Mesenchymal stem cell (in vitro differentiated cells and primary cell): ENCODE measurements around the gene ALG10B. TPM values are rescaled to one million over a fixed set of nuclear protein-coding genes. Genes with fewer than 3 reads are reported as not detected.

Source experiments
- DNase-seq: peaks from one replicate; pipeline ENCODE4 v3.0.0-alpha.2; 2013
- H2AFZ ChIP-seq: one replicate; pipeline ENCODE4 v1.6.1; 2013; ENCODE audit warnings: low read depth, mild to moderate bottlenecking, control low read depth, inconsistent platforms, low read length, moderate library complexity
- H2AK5ac ChIP-seq: 2 replicates; pipeline ENCODE4 v1.6.1; 2013; ENCODE audit warnings: low read length, moderate library complexity, mild to moderate bottlenecking, inconsistent platforms; ENCODE audit not compliant: severe bottlenecking
- H2BK120ac ChIP-seq: one replicate; pipeline ENCODE4 v1.6.1; 2013; ENCODE audit warnings: low read depth, mild to moderate bottlenecking, inconsistent platforms, low read length, moderate library complexity
- H2BK12ac ChIP-seq, 2 experiments: one replicate each; pipeline ENCODE4 v1.6.1; 2013; ENCODE audit warnings: inconsistent platforms in 2 of 2, low read length in 2 of 2, mild to moderate bottlenecking in 2 of 2, moderate library complexity in 2 of 2, control low read depth in 1 of 2
- H2BK15ac ChIP-seq: one replicate; pipeline ENCODE4 v1.6.1; 2013; ENCODE audit warnings: mild to moderate bottlenecking, low read depth, inconsistent platforms; ENCODE audit not compliant: poor library complexity, severe bottlenecking
- H2BK5ac ChIP-seq: 2 replicates; pipeline ENCODE4 v1.6.1; 2013; ENCODE audit warnings: low read depth, mild to moderate bottlenecking, low read length, control low read depth, inconsistent platforms; ENCODE audit not compliant: poor library complexity, severe bottlenecking
- H3K14ac ChIP-seq, 2 experiments: one replicate each; pipeline ENCODE4 v1.6.1; 2013; ENCODE audit warnings: inconsistent platforms in 2 of 2, low read length in 2 of 2, control low read depth in 1 of 2, mild to moderate bottlenecking in 1 of 2, moderate library complexity in 1 of 2
- H3K18ac ChIP-seq, 2 experiments: one replicate each; pipeline ENCODE4 v1.6.1; 2013; ENCODE audit warnings: inconsistent platforms in 2 of 2, low read length in 2 of 2, control low read depth in 1 of 2, low read depth in 1 of 2, mild to moderate bottlenecking in 1 of 2
- H3K23ac ChIP-seq, 2 experiments: one replicate each; pipeline ENCODE4 v1.6.1; 2013; ENCODE audit warnings: inconsistent platforms in 2 of 2, low read length in 2 of 2, mild to moderate bottlenecking in 2 of 2, moderate library complexity in 2 of 2, control low read depth in 1 of 2
- H3K27ac ChIP-seq: 2 replicates; pipeline ENCODE4 v1.5.1; 2013; ENCODE audit warnings: mild to moderate bottlenecking, moderate library complexity, low read length, control low read depth, inconsistent platforms; ENCODE audit not compliant: poor library complexity, severe bottlenecking
- H3K27me3 ChIP-seq, 2 experiments: 2 replicates each; pipeline versions ENCODE4 v1.6.1 to v1.7.0; 2013; ENCODE audit warnings: low read length in 2 of 2, mild to moderate bottlenecking in 2 of 2, moderate library complexity in 2 of 2, control low read depth in 1 of 2, inconsistent platforms in 1 of 2; ENCODE audit not compliant: control insufficient read depth in 1 of 2, insufficient read depth in 1 of 2
- H3K36me3 ChIP-seq, 2 experiments: 2 replicates each; pipeline versions ENCODE4 v1.6.1 to v1.7.0; 2013; ENCODE audit warnings: low read length in 2 of 2, control low read depth in 1 of 2, inconsistent platforms in 1 of 2, low read depth in 1 of 2, mild to moderate bottlenecking in 1 of 2; ENCODE audit not compliant: insufficient read depth in 2 of 2, control insufficient read depth in 1 of 2
- H3K4ac ChIP-seq, 2 experiments: one replicate each; pipeline ENCODE4 v1.6.1; 2013; ENCODE audit warnings: inconsistent platforms in 2 of 2, low read length in 2 of 2, mild to moderate bottlenecking in 2 of 2, moderate library complexity in 2 of 2, control low read depth in 1 of 2, low read depth in 1 of 2
- H3K4me1 ChIP-seq: 2 replicates; pipeline ENCODE4 v1.6.1; 2013; ENCODE audit warnings: low read depth, low read length, control low read depth; ENCODE audit not compliant: control insufficient read depth, insufficient read depth
- H3K4me2 ChIP-seq: 2 replicates; pipeline ENCODE4 v1.6.1; 2013; ENCODE audit warnings: low read length, mild to moderate bottlenecking, inconsistent platforms; ENCODE audit not compliant: poor library complexity, severe bottlenecking
- H3K4me3 ChIP-seq, 2 experiments: 2 replicates each; pipeline versions ENCODE4 v1.5.1 to v1.7.0; 2013; ENCODE audit warnings: low read length in 2 of 2, mild to moderate bottlenecking in 2 of 2, control low read depth in 1 of 2, low read depth in 1 of 2; ENCODE audit not compliant: insufficient read depth in 1 of 2
- H3K79me1 ChIP-seq: replicated peaks from 2 replicates; pipeline ENCODE4 v1.6.1; 2013; ENCODE audit warnings: mild to moderate bottlenecking, control low read depth, low read length, inconsistent platforms; ENCODE audit not compliant: poor library complexity, severe bottlenecking
- H3K9ac ChIP-seq: 2 replicates; pipeline ENCODE4 v1.7.0; 2013; ENCODE audit warnings: mild to moderate bottlenecking, low read length, moderate library complexity
- H3K9me3 ChIP-seq: 2 replicates; pipeline ENCODE4 v1.7.0; 2013; ENCODE audit warnings: mild to moderate bottlenecking, low read length; ENCODE audit not compliant: control insufficient read depth
- H4K8ac ChIP-seq: one replicate; pipeline ENCODE4 v1.6.1; 2013; ENCODE audit warnings: inconsistent platforms, mild to moderate bottlenecking, low read length, moderate library complexity
- H4K91ac ChIP-seq: one replicate; pipeline ENCODE4 v1.6.1; 2013; ENCODE audit warnings: mild to moderate bottlenecking, low read length, inconsistent platforms
- WGBS: methylation state at CpG from one replicate; pipeline ENCODE4 v1.1.7; 2013; ENCODE audit warnings: mixed read lengths; 5-methylcytosine and 5-hydroxymethylcytosine counted together
- small RNA-seq: library from polyadenylated mRNA; stranded (forward); fragments of <200 nt; extraction: miRNeasy Mini kit (QIAGEN cat#:217004); gene quantifications from one replicate; pipeline ENCODE3, GENCODE V24; 2013; ENCODE audit warnings: low read depth

The ALG10B gene

DNA sequence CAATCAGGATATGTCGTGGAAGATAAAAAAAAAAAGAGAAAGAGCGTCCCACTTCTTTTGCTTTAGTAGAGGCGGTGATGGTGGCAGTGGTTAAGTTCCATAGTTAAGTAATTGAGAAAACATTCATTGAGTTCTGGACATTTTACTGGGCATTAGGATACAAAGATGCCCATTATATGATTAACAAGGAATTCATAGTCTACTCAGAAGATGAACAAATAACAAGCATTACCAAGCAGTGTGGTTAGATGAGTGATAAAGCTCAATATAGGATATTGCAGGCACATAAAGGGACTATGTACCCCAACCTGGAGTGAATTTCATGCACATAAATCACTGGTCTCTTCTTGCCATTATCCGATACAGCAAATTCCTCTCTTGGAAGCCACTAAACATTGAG, 53.7 kb downstream of the ALG10B start:
- no peak overlapping the region for H2BK12ac ChIP-seq
- no peak overlapping the region for H3K4me2 ChIP-seq
- H3K14ac ChIP-seq, result no peak overlapping the region
- H2BK5ac ChIP-seq, result no peak overlapping the region
- no peak overlapping the region for H3K23ac ChIP-seq
- no peak overlapping the region for H4K8ac ChIP-seq
- H2BK15ac ChIP-seq, result no peak overlapping the region
- H2AFZ ChIP-seq, result no peak overlapping the region
- no peaks in the 10 kb centered on the region for H3K27me3 ChIP-seq
- 94% methylated on average over 4 of the region's 4 CpGs for WGBS
- peaks cover 4% of the 10 kb centered on the region for H3K9me3 ChIP-seq
- no peak overlapping the region for H3K4ac ChIP-seq
- H3K27ac ChIP-seq, result no peak overlapping the region
- no peak for DNase-seq
- H4K91ac ChIP-seq, result no peak overlapping the region
- H2BK120ac ChIP-seq, result no peak overlapping the region
- no peaks in the 10 kb centered on the region for H3K4me1 ChIP-seq
- H3K4me3 ChIP-seq, result no peak overlapping the region
- no peaks in the 10 kb centered on the region for H3K79me1 ChIP-seq
- no peak overlapping the region for H3K9ac ChIP-seq
- no peaks in the 10 kb centered on the region for H3K36me3 ChIP-seq
- no peak overlapping the region for H2AK5ac ChIP-seq
- no peak overlapping the region for H3K18ac ChIP-seq

DNA sequence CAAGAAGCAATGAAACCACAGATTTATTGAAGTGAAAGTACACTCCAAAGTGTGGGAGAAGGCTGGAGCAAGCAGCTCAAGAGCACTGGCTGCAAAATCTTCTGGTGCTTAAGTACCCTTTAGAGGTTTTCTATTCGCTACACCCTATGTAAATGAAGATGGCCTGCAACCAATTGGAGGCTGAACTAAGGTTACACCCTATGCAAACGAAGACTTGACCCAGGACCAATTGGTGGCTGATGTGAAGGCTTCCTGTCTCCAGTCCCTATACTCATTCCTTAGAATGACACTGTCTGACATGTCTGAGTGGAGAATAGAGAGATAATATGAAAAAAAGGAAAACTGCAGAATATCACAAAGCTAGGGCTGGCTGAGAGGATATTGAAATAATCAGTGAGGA, 57.2 kb downstream of the ALG10B start:
- H3K4me1 ChIP-seq, result no peaks in the 10 kb centered on the region
- H3K9me3 ChIP-seq, result no peaks in the 10 kb centered on the region
- H2AFZ ChIP-seq, result no peak overlapping the region
- no peak overlapping the region for H3K4me3 ChIP-seq
- H2BK15ac ChIP-seq, result no peak overlapping the region
- H3K14ac ChIP-seq, result no peak overlapping the region
- no peaks in the 10 kb centered on the region for H3K79me1 ChIP-seq
- no peak overlapping the region for H2AK5ac ChIP-seq
- no peaks in the 10 kb centered on the region for H3K27me3 ChIP-seq
- H4K91ac ChIP-seq, result no peak overlapping the region
- H4K8ac ChIP-seq, result no peak overlapping the region
- no peak overlapping the region for H2BK5ac ChIP-seq
- H2BK12ac ChIP-seq, result no peak overlapping the region
- no peak overlapping the region for H3K4me2 ChIP-seq
- no peak overlapping the region for H3K4ac ChIP-seq
- no peak overlapping the region for H3K9ac ChIP-seq
- H3K36me3 ChIP-seq, result no peaks in the 10 kb centered on the region
- H3K23ac ChIP-seq, result no peak overlapping the region
- DNase-seq, result no peak
- no peak overlapping the region for H3K27ac ChIP-seq
- no peak overlapping the region for H3K18ac ChIP-seq
- 60% methylated on average over 2 of the region's 2 CpGs for WGBS
- no peak overlapping the region for H2BK120ac ChIP-seq

DNA sequence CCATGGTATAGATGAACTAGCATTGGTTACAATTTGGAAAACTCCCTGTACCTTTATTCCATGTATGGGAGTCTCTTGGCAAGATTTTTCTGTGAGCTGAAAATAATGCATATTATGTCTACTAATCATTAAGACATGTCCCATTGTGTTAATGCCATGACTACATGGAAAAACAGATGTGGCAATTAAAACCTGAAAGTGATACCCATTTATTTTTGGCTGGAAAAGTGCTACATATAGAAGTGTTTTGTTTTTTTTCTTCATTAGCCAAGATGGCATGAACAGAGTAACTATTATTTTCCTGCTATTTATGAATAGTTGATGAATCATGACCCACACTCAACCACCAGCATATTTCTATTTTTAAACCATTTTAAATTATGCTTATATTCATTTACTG, 58.2 kb downstream of the ALG10B start:
- no peak for DNase-seq
- no peak overlapping the region for H2BK120ac ChIP-seq
- H2BK15ac ChIP-seq, result no peak overlapping the region
- no peak overlapping the region for H4K91ac ChIP-seq
- H3K4me3 ChIP-seq, result no peak overlapping the region
- no peak overlapping the region for H4K8ac ChIP-seq
- H3K4ac ChIP-seq, result no peak overlapping the region
- H2BK5ac ChIP-seq, result no peak overlapping the region
- no peak overlapping the region for H3K4me2 ChIP-seq
- H2AFZ ChIP-seq, result no peak overlapping the region
- H3K9me3 ChIP-seq, result peaks cover 8% of the 10 kb centered on the region
- no peaks in the 10 kb centered on the region for H3K4me1 ChIP-seq
- H2BK12ac ChIP-seq, result no peak overlapping the region
- no peaks in the 10 kb centered on the region for H3K79me1 ChIP-seq
- H2AK5ac ChIP-seq, result no peak overlapping the region
- no peaks in the 10 kb centered on the region for H3K36me3 ChIP-seq
- no peak overlapping the region for H3K14ac ChIP-seq
- H3K18ac ChIP-seq, result no peak overlapping the region
- H3K23ac ChIP-seq, result no peak overlapping the region
- H3K27ac ChIP-seq, result no peak overlapping the region
- H3K9ac ChIP-seq, result no peak overlapping the region
- no peaks in the 10 kb centered on the region for H3K27me3 ChIP-seq

Small RNA genes within 50 kb of the gene (small RNA-seq; reads per million reads assigned to genes)
- not detected for gene RF00019
